GM18498 (cell line): ENCODE results near the gene SH2D7.

Source experiments
- ATAC-seq: cut with Tn5 transposase; IDR thresholded peaks from one replicate; pipeline ENCODE4 v1.9.1; 2021; ENCODE audit warnings: mild to moderate bottlenecking, moderate library complexity; ENCODE audit not compliant: unreplicated experiment

Gene SH2D7

DNA sequence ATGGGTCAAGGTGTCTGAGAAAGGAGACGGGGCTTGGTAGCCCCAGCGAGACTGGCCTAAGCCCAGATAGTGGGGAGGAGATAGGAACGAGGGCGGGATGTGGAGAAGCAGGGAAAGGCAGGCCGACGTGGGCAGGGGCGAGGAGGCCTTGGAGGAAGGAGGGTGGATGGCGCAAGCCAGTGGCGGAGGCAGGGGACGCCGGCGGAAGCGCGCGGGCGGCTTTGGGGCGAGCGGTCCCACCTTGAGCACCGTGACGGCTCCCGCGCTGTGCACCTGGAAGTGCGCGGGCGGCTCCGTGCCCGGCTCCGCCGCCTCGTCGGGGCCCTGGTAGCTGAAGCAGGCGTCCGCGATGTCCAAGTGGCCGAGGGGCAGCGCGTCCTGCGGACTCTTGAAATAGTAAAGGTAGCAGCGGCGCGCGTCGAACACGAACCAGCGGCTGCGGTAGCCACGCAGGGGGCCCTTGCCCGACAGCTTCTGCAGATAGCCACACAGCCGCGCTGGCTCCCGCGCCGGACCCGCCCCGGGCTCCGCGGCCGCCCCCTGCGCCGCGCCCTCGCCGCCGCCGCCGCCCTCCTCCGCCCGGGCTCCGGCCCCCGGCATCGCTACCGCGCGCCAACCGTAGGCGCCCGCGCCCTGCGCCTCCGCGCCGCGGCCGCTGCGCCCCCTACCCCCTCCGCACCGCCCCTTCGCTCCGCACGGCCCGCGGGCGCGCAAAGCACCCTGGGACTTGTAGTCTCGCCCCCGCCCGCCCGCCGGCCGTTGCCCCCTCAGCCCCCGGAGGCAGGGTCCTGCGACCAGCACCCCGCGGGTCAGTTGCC is 15.1 kb upstream of the SH2D7 start, which contains the start of gene TBC1D2B:
TBC1D2B (minus strand) TSS at position 659 of the 818 bp plus-strand sequence; CDS start at position 600, 59 bp downstream.
- peak; percentile 78 for ATAC-seq

DNA sequence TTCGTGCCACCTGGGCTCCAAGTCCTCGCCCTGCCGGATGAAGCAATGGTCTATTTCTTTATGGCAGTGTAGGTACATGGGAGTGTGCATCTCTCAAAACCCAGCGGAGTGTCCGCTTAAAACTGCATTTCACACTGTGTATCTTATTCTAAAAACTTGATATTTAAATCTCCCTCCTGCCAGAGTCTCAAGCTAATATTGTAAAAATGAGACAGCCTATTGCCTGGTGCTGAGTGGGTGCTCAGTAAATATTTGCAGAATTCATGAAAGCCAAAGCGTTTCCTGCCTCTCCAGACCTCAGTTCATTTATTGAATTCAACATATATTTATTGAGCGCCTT is 14.5 kb upstream of the SH2D7 start:
- no peak for ATAC-seq

- no peak for ATAC-seq
Measured at GRCh38 chr15:78079298-78080087, 12.9 kb upstream of the SH2D7 start.

DNA sequence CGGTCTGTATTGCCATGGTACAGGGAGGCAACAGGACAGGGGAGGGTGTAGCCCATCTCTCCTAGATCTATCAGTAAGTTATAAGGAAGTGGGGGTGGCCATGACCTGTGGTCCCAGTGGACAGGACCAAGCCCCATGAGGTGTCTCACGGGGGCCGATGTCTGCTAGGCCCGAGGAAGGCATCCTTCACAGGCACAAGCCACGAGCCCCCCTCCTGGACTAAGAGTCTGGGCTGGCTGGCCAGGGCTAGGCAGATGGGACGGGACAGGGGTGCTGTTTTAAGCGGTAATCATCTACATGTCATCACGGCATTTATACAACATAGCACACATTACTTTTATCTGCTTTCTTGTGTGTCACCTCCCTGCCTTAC is 12.3 kb upstream of the SH2D7 start:
- ATAC-seq: no peak

GRCh38 chr15:78082106-78082742 is 10.1 kb upstream of the SH2D7 start:
- ATAC-seq: no peak

DNA sequence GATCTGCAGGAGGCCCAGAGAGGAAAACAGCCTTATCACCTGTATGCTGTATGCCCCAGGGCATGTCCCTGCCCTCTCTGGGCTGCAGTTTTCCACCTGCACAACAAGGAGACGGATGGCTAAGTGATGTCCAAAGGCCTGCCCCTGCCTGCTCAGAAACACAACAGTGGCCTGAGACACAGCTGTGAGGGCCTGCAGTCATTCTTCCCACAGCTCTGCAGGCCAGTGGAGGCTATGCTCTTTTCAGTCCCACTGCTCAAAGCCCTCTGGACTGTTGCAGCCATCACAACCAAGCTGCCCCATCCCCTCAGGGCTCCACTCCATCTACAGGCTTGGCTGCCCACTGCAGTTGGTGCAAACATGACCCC is 9.6 kb upstream of the SH2D7 start:
- ATAC-seq: no peak

GRCh38 chr15:78083186-78083585 is 9.2 kb upstream of the SH2D7 start:
- no peak for ATAC-seq

DNA sequence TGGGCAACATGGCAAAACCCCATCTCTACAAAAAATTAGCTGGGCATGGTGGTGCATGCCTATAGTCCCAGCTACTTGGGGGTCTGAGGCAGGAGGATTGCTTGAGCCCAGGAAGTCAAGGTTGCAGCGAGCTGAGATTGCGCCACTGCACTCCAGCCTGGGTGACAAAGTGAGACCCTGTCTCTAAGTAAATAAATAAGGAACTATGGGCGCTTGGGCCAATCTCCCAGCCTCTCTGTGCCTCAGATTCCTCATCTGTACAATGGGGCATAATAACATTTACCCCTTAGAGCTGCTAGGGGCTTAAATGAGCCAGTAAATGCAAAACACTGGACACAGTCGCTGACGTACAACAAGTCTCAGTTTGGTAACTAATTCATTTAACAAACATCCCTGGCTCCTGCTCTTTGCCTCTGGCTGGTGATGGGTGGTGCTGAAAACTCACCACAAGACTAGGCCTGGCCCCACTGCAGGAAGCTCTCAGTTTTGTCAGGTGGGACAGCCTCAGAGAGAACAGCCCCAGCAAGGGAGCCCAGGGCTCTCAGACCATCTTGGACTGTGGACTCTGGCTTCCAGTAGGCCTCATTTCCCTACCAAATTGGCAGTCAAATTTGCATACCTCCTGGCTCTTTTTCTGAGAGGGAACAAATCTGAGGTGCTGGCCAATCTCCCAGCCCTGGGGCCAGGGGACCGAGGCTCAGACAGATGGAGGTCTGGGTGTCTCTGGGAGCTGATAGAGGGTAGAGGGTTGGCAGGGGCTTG is 8.5 kb upstream of the SH2D7 start:
- ATAC-seq: no peak

DNA sequence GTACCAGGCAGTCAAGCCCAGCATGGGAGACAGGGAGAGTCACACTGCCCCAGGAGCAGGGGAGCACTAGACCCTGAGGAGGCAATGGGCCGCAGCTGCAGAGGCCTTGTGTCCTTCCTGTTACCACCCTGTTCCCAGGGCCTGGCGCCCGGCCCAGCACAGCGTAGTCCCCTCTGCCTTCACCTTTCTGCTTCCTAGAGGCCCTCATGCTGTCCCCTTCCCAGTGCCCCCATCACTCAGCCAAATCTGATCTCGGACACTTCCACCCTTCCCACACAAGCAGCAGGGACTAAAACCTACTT is 8.0 kb upstream of the SH2D7 start:
- no peak for ATAC-seq

GRCh38 chr15:78085928-78086327 is 6.4 kb upstream of the SH2D7 start:
- no peak for ATAC-seq

DNA sequence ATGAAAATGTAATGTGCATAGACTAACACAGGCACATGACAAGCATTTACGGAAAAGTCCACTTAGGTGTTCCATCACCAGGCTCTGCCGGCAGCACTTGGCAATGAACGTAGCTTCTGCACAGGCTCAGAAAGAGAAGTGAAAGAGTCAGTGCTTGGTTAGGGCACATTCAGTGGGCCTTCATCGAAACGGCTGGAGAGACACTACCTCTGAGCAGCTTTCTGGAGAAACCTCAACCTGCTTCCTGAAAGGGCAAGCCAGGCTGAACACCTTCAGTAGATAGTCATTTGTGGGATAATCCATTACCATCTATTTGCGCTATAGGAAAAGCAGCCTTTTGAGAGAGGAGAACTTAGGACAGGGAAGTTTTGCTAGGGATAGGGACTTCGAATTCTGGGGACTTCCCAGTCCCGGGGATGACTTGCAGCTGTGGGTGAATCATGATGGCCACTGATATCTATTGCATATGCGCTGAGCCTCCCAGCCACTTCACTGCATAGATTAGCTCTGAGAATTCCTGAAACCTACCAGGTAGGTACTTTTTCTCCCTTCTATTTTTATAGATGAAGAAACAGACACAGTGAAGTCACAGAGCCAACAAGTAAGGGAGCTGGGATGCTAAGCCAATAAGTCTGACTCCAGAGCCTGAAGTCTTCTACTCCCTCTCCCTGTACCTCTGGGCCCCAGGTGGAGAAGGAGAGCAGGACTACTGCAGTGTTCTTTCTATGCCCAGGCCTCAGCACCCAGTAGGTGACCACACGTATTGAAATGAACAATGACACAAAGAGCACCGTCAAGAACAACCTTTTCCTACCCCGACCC is 4.2 kb upstream of the SH2D7 start:
- peak; percentile 58 for ATAC-seq

GRCh38 chr15:78088773-78089080 is 3.6 kb upstream of the SH2D7 start:
- no peak for ATAC-seq

- no peak for ATAC-seq
Measured at GRCh38 chr15:78090422-78091063, 1.8 kb upstream of the SH2D7 start.

DNA sequence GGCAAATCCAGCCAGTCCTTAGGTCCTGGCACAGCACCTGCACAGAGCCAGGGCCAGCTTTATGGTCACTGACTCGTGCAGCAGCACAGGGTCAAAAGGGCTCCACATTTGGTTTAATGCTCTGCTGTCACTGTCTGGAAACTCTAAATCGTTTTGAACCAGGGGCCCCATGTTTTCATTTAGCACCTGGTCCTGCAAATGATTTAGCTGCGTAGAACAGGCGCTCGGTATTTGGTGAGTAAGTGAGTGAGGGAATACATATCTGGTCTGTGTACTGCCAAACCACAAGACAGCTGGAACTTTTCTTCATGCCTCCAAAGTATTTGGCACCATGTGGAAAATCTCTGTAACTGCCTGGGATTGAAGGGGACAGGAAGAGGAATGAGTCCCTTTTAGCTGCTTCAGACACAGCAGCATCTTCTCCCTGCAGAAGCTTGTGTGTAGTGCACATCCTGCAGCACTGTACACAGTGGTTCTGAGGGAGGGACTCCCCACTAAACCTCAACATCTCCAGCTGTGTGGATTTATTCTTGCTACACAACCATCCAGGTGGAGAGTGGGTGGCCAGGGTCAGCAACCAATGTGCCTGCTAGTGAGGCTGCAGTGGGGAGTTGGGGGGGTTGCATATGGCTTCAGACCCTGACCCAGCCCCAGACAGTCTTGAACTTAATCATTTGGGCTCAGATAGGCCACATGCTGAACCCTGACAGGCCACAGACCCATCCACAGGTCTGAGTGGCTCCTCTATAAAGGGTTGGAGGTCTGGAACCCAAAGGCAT is 1.1 kb downstream of the SH2D7 start:
- no peak for ATAC-seq

- ATAC-seq: no peak
Measured at GRCh38 chr15:78097667-78098066, 5.3 kb downstream of the SH2D7 start.

- ATAC-seq: no peak
Measured at GRCh38 chr15:78098131-78098755, 5.9 kb downstream of the SH2D7 start.

DNA sequence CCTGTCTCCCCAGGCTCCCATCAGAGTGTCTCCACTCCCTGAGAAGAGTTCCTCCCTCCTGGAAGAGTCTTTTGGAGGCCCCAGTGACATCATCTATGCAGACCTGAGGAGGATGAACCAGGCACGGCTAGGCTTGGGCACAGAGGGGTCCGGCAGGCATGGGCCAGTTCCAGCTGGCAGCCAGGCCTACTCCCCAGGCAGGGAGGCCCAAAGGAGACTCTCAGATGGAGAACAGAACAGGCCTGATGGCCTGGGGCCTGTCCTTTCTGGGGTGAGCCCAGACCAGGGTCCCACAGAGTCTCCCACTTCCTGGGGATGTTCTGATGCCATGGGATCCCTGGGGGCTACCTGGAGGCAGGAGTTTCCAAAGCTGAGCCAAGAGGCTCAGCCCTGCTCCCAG is 8.5 kb downstream of the SH2D7 start:
- no peak for ATAC-seq

DNA sequence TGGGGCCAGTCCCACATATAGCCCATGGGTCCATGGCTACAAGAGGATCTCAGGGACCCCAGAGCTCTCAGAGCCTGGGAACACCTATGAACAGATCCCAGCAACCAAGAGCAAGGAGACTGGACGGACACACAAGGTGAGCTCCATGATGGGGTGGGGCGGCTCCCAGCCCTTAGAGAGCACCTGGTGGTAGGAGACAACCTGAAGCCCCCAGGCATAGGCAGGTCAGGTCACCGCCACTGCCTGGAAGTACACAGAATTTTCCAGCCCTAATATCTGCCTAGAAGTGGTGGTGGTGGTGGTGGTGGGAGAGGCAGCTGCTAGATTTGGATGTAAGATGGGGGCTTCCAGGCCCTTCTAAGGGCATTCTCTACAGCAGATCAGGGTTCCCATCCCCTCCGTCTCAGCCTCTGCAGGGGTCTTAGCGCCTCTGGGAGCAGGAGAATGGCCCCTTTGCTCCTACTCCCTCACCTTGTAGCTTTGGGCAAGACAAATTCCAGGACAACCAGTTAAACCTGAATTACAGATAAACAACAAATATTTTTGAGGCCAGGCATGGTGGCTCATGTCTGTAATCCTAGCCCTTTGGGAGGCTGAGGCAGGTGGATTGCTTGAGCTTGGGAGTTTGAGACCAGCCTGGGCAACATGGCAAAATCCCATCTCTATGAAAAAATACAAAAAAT is 9.2 kb downstream of the SH2D7 start:
- ATAC-seq: no peak
